Inferior parietal cortex (tissue), 1 donor: ENCODE results near the gene RNF135.
A peak's percentile ranks its signal among the peaks of the same experiment; 100 is the strongest.
"Not testable (repeated sequence)": the region's sequence is repeated elsewhere in the genome, so short reads cannot be mapped to it uniquely, and the experiment has no call there.

Source experiments
- DNase-seq: peaks from one replicate; pipeline ENCODE4 v3.0.0-alpha.2; 2016; ENCODE audit errors: extremely low spot score

RNF135 gene, protein sequence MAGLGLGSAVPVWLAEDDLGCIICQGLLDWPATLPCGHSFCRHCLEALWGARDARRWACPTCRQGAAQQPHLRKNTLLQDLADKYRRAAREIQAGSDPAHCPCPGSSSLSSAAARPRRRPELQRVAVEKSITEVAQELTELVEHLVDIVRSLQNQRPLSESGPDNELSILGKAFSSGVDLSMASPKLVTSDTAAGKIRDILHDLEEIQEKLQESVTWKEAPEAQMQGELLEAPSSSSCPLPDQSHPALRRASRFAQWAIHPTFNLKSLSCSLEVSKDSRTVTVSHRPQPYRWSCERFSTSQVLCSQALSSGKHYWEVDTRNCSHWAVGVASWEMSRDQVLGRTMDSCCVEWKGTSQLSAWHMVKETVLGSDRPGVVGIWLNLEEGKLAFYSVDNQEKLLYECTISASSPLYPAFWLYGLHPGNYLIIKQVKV

DNA sequence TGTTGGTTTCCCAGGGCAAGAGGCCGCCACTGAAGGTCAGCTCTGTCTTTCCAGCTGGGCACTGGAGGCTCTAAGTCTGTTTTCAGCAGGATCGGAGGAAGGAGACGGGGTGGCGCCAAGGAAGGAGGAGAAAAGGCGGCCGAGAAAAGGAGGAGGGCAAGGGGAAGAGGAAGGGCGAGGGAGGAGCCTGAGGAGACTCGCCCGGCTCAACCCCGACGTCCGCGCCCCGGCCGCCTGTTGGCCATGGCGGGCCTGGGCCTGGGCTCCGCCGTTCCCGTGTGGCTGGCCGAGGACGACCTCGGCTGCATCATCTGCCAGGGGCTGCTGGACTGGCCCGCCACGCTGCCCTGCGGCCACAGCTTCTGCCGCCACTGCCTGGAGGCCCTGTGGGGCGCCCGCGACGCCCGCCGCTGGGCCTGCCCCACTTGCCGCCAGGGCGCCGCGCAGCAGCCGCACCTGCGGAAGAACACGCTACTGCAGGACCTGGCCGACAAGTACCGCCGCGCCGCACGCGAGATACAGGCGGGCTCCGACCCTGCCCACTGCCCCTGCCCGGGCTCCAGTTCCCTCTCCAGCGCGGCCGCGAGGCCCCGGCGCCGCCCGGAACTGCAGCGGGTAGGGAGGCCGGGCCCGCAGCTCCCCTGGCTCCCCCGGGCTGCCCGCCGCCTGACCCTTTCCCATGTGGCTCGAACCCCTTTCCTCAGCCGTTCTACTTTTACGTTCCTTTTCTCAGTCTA lies at the start of gene RNF135:
Gene RNF135 (plus strand): TSS at position 209 of the 737 bp plus-strand sequence. CDS start 35 bp downstream, at position 244.
- DNase-seq = peak; percentile 33

- DNase-seq = no peak
Measured at GRCh38 chr17:30921544-30922196, 49.2 kb upstream of the RNF135 start, which contains the start of gene ADAP2. TSS of gene ADAP2 (plus strand) at chr17:30921945. CDS start at chr17:30922015, 70 bp downstream.

DNA sequence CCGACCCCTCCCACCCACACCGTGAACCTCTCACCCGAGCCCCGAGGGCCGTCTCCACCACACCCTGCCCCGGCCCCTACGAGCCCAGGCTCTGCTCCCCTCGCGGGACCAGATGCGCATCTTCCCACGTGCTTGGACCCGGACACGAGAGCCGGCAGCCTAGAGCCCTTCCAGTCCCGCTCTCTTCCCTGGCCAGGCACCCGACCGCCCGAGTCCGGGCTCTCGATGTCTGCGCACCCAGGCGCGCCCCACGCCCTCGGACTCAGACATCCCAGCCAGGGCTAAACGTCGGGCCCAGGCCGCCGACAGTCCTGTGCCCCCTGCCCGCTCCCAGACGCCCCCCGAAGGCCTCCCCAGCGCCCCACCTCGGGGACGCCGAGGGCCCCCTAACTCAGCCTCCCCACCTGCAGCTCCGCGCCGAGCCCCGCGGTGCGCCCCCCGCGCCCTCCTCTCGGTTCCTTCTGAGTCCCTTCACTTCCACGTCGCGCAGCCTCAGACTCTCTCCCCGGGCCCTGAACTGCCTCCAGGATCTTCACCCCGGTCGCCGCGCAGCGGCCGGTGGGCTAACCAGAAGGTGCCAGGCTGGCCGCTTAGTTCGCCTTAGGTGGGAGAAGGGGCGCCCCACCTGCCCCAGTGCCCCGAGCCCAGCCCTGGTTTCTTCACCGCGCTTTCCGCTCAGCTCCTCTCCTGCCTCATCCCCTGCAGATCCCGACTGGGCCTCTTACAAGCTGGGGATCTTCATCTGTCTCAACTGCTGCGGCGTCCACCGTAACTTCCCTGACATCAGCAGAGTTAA lies 48.4 kb upstream of the RNF135 start:
- DNase-seq = no peak

DNA sequence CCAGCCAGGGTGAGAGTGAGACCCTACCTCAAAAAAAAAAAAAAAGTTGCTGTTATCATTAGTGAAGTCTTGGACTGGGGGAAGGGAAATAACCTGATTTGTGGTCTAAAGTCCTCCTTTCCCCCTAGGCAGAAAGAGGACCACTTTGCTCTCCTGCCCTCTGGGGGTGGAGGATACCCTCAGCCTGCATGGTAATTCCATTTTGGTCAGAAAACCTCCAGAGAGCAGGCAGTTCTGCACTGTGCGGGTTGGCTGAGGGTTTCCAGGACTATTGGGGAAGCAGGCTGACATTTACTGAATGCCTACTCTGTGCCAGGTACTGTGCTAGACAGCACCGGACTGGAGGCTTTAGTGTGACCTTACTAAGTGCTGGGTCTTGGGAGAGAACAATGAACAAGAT lies 46.5 kb upstream of the RNF135 start:
- no peak for DNase-seq

DNA sequence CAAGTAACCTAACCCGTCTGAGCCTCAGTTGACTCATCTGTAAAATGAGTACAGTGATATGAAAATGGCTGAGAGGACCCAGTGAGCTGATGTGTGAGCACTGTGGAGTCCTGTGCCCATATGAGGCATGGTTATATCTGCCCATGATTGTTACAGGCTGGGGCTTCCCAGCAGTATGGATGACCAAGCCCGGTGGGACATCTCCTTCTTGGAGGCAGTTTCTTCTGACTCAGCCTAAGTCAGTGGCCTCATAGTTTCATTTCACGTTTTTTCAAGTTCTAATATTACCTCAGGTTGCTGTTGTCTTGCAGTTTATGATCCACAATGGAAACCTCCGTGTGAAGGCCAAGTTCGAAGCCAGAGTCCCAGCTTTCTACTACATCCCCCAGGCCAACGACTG lies 44.3 kb upstream of the RNF135 start:
- no peak for DNase-seq

GRCh38 chr17:30927756-30928155 lies 43.1 kb upstream of the RNF135 start:
- DNase-seq = no peak

DNA sequence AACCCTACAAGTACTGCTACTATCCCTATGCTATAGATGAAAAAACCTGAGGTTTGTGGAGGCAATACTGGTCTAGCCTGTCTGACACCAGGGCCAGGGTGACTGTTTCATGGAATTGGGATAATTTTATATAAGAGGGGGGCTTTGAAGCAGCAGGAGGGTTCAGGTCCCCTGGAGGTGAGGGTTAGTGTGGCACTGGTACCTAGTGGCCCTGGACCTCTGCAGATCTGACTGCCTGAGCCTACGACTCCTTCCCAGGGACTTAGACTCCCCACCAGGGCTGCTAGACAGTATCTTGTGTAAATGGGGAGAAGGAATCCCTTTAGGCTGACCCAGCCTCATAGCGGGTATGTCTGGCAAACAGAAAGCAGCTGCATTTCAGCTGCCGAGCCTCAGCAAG lies 42.3 kb upstream of the RNF135 start:
- DNase-seq = no peak

DNA sequence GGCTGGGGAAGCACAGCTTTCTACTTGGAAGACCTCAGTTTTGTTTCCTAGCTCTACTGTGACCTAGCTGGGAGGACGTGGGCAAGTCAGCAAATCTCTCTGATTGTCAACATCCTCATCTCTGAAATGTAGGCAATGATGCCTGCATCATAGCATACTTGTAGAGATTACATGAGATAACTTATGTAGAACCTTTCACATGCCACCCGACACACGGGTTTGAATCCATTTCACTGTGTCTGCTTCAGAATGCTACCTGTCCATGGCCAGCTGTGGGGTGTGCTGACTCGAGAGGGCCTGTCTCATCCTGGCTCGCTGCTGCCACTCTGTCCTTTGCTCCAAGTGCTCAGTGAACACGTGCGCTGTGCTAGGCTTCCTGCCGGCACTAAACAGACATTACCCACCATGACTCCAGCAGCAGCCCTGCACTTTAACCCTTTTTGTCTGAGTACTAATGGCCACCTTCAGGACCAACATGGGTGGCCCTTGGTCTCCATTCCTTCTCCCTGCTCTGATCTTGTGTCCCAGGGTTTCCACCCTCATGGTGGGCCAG lies 41.7 kb upstream of the RNF135 start:
- DNase-seq = no peak

GRCh38 chr17:30929861-30930260 lies 41.0 kb upstream of the RNF135 start:
- not testable (repeated sequence) for DNase-seq

DNA sequence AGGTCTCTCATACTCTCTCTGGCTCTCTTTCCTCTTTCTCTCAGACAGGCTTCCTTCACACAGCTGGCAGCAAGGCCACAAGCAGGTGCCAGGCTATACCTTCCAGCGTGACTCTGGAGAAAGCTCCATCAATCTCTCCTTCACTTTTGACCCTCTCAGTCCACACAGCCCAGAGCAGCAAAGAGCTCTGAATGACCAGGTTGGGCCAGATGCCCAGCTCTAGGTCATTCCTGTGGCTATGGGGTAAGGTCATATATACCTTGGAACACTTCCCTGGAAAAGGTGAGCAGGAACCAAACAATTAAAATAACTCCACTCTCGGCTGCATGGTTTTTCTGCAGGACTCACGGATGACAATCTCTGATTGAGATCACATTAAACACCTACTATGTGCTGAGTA lies 40.3 kb upstream of the RNF135 start:
- no peak for DNase-seq

- not testable (repeated sequence) for DNase-seq
Measured at GRCh38 chr17:30931582-30931981, 39.3 kb upstream of the RNF135 start.

DNA sequence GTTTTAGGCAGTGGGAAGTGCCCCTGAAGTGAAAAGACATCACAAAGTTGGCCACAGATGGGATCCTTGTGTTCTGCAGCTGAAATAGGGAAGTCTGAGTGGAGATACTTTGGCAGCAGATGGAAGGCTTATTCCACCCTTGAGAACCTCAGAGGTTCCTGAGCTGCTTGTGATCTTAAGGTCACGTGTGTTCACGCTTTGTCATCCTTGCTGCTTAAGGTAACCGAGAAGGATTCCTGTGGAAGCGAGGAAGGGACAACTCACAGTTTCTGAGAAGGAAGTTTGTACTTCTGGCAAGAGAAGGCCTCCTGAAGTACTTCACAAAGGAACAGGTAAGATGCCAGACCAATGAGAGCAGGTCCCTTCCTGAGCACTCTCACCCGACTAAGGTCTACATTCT lies 36.9 kb upstream of the RNF135 start:
- DNase-seq = no peak

GRCh38 chr17:30939051-30939689 lies 31.7 kb upstream of the RNF135 start:
- no peak for DNase-seq

DNA sequence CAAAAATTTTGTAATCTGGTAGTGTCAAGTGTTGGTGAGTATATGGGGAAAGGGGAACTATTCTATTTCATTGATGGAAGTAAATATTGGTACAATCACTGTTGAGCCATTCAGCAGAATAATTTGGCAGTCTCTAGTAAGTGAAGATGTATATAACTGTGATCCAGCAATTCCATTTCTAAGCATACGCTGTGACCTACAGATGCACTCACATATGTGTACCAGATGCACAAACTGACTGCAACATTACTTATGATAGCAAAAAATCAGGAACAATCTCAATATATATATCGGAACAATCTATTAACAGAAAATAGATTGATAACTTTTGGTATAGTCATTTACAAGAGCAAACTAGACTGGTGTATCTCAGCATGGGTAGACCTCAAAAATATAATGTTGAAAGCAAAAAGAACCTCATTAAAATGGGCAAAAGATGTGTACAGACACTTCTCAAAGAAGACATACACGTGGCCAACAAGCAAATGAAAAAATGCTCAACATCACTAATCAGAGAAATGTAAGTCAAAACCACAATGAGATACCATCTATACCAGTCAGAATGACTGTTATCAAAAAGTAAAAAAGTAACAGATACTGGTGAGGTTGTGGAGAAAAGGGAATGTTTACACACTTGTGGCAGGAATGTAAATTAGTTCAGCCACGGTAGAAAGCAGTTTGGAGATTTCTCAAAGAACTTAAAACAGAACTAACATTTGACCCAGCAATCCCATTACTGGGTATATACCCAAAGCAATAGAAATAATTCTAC lies 28.3 kb upstream of the RNF135 start:
- DNase-seq = no peak

- DNase-seq = no peak
Measured at GRCh38 chr17:30947796-30948195, 23.0 kb upstream of the RNF135 start.

DNA sequence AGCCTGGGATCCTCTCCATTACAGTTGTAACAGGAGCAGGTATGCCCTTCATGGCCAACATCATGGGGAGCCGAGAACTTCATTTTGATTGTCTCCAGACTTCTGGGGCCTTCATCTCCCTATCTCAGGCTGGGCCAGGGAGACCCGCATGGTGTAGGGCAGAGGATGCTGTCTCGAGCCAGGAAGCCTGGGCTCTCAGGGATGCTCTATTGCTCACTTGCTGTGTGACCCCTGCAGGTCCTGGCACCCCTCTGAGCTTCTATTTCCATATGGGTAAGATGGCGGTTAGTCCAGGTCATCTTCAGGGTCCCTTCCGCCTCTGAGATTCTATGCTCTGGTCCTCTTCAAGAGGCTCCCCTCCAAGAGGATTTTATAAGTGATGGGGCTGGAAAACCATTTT lies 20.6 kb upstream of the RNF135 start:
- DNase-seq = no peak

- DNase-seq = no peak
Measured at GRCh38 chr17:30950669-30951399, 20.0 kb upstream of the RNF135 start.

DNA sequence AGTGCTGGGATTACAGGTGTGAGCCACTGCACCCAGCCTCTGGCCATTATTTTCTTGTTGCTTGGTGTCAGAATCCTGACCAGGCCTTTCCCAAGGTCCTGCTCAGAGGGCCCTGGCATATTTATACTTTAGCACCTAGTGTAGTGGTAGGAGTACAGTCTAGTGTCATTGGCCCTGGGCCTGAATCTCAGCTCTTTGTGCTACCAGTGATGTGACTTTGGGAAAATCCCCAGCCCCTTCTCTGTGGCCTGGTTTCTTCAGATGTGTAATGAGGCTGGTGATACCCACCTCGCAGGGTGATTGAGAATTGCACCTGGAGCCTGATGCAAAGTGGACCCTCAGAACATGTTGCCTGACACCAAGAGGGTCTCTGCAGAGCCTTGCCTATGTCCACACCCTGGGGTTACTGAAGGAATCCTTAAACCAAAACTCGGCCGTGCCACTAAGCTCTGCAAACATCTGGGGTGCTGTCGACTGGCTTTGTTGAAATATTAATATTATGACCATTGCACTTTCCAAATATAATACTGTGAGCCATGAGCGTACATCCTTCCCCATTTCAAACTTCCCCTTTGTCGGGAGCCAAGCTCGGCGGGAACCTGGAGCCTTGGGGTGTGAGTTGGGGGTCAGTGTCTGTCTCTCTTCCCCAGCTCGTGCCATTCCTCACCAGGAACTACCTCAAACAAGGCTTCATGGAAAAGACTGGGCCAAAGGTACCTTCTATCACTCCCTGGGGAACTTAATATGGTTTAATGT lies 18.0 kb upstream of the RNF135 start:
- DNase-seq = no peak
